GM10248 (cell line): Measurements from ENCODE around the gene AATK.

Experiments used
- CTCF ChIA-PET: fragments of 300-600 bp; sonication (Branson Sonifier 250); formaldehyde crosslinking; extraction: SDS; loops from one replicate; lab custom pipeline; 2021; ENCODE audit warnings: antibody characterized with exemption; lab: Yijun Ruan, JAX
- POLR2A ChIA-PET: fragments of 350-650 bp; sonication (Branson Sonifier 250); formaldehyde crosslinking; extraction: SDS; loops from one replicate; lab custom pipeline; 2020; ENCODE audit warnings: antibody characterized with exemption; lab: Yijun Ruan, JAX
- DNase-seq: peaks from one replicate; pipeline ENCODE4 v3.0.0; 2012; ENCODE audit errors: extremely low spot score
- CTCF ChIP-seq: IDR thresholded peaks from 2 replicates; pipeline ENCODE4 v1.5.1; 2012; ENCODE audit warnings: mild to moderate bottlenecking, low read depth; ENCODE audit errors: extremely low read depth, missing control alignments, control extremely low read depth

Gene AATK

GRCh38 chr17:81114351-81115093 lies 51.5 kb downstream of the AATK start:
- CTCF ChIA-PET, result interaction anchor here (0.8 to 3.5 kb wide), 3 partner anchors 10 to 687 kb away, joined by 3 to 15 read pairs (median 7); no protein-coding TSS in a partner anchor

GRCh38 chr17:81113158-81113724 lies 52.8 kb downstream of the AATK start:
- no peak for DNase-seq
- ChIA-PET POLR2A (no interaction called here), CTCF (interaction anchor here (2.7 to 3.5 kb wide), 2 partner anchors 9 to 11 kb away, joined by 7 to 15 read pairs; no protein-coding TSS in a partner anchor)
- TF ChIP-seq CTCF, result no peak

More at GRCh38 chr17:81114351-81115093, 51.5 kb downstream of the AATK start:
- no peak for TF ChIP-seq CTCF
- POLR2A ChIA-PET, result no interaction called here
- no peak for DNase-seq

- POLR2A ChIA-PET, result no interaction called here
- no peak for DNase-seq
- TF ChIP-seq CTCF, result no peak
- CTCF ChIA-PET, result interaction anchor here (3.5 kb wide), 1 partner anchor 10 kb away, joined by 15 read pairs; no protein-coding TSS in a partner anchor
Measured at GRCh38 chr17:81112450-81112849, 53.6 kb downstream of the AATK start.

GRCh38 chr17:81111066-81111465 lies 55.0 kb downstream of the AATK start:
- POLR2A ChIA-PET, result no interaction called here
- TF ChIP-seq CTCF, result no peak
- CTCF ChIA-PET, result interaction anchor here (1.0 kb wide), 1 partner anchor 9 kb away, joined by 4 read pairs; no protein-coding TSS in a partner anchor
- no peak for DNase-seq

GRCh38 chr17:81110488-81111040 lies 55.5 kb downstream of the AATK start:
- TF ChIP-seq CTCF, result no peak
- CTCF ChIA-PET, result interaction anchor here (1.0 kb wide), 1 partner anchor 9 kb away, joined by 4 read pairs; no protein-coding TSS in a partner anchor
- POLR2A ChIA-PET, result no interaction called here
- DNase-seq, result no peak

- ChIA-PET POLR2A (no interaction called here), CTCF (no interaction called here)
- no peak for DNase-seq
- TF ChIP-seq CTCF, result no peak
Measured at GRCh38 chr17:81109957-81110356, 56.1 kb downstream of the AATK start.
